ENCODE results near the gene CLCN2. TPM values are rescaled to one million over a fixed set of nuclear protein-coding genes. Genes with fewer than 3 reads are reported as not detected.

Gene CLCN2
- total and polyA plus RNA-seq, 2 experiments from 2014 or later = 1.2 to 1.3 TPM

DNA sequence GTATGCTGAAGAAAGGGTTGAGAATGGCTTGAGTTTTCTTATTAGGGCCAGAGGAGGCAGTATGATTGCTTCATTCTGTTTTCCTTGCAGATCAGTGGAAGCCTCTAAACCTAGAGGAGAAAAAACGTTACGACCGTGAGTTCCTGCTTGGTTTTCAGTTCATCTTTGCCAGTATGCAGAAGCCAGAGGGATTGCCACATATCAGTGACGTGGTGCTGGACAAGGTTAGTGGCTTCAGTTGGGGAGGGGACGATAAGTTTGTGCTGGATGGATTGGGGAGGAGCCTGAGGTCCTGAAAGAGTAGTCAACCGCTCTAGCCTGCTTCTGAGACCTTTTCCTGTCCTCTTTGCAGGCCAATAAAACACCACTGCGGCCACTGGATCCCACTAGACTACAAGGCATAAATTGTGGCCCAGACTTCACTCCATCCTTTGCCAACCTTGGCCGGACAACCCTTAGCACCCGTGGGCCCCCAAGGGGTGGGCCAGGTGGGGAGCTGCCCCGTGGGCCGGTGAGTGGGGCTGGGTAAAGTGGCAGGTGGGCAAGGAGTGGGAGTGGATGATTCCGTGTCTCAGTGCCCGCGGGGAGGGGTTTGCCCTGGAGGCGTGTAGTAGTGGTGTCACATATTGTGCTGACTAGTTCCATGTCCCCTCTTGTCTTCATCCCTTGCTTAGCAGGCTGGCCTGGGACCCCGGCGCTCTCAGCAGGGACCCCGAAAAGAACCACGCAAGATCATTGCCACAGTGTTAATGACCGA lies 38.5 kb downstream of the CLCN2 start:
- Histone ChIP-seq H3K9me2 (ENCODE audit: insufficient read depth) (no peaks in the 10 kb centered on the region), H3K27me3 (replicated peaks; ENCODE audit: insufficient read depth) (no peaks in the 10 kb centered on the region), H3K9ac (peak overlapping the region; percentile 33; the same call in 1 of the 2 replicates), H3K4me3 (no peak overlapping the region), H3K36me3 (ENCODE audit: low read depth) (peaks cover 85% of the 10 kb centered on the region), H3K4me2 (ENCODE audit: unreplicated experiment) (no peak overlapping the region), H4K20me1 (ENCODE audit: insufficient read depth) (0 out of 2 replicates have a peak, but pooled peaks cover 5% of the 10 kb centered on the region), H3K79me2 (ENCODE audit: insufficient read depth) (peaks cover 93% of the 10 kb centered on the region), H3F3A (ENCODE audit: insufficient read depth) (peaks cover 60% of the 10 kb centered on the region), H2AFZ (no peak overlapping the region), H3K4me1 (ENCODE audit: insufficient read depth) (peaks cover 39% of the 10 kb centered on the region), H3K9me3 (ENCODE audit: low read depth) (no peaks in the 10 kb centered on the region), H3K27ac (peak overlapping the region; percentile 62)
- DNase-seq = peak; percentile 79
- no peak for TF ChIP-seq EZH2 (IDR thresholded peaks at IDR 0.05; ENCODE audit: insufficient read depth, poor library complexity, severe bottlenecking)
- TF ChIP-seq EZH2phosphoT487 (IDR thresholded peaks at IDR 0.05; ENCODE audit: insufficient read depth, low read depth) = no peak
- in situ Hi-C loops (cut with MboI) = no loop called here
- 66 to 70% methylated on average over 20 of the region's 20 CpGs for WGBS, 2 experiments (ENCODE audit: low coverage in 1 of 2, low lambda C conversion rate in 2 of 2, missing lambda C conversion rate in 2 of 2)

DNA sequence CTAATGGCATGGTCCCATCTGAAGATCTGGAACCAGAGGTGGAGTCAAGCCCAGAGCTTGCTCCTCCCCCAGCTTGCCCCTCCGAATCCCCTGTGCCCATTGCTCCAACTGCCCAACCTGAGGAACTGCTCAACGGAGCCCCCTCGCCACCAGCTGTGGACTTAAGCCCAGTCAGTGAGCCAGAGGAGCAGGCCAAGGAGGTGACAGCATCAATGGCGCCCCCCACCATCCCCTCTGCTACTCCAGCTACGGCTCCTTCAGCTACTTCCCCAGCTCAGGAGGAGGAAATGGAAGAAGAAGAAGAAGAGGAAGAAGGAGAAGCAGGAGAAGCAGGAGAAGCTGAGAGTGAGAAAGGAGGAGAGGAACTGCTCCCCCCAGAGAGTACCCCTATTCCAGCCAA lies 39.7 kb downstream of the CLCN2 start:
- WGBS, 2 experiments (ENCODE audit: low coverage in 1 of 2, low lambda C conversion rate in 2 of 2, missing lambda C conversion rate in 2 of 2) = 47 to 54% methylated on average over 5 of the region's 5 CpGs
- H3K4me3 ChIP-seq = no peak overlapping the region
- H3K4me2 ChIP-seq (ENCODE audit: unreplicated experiment) = no peak overlapping the region
- no peaks in the 10 kb centered on the region for H3K9me3 ChIP-seq (ENCODE audit: low read depth)
- H4K20me1 ChIP-seq (ENCODE audit: insufficient read depth) = peaks cover 15% of the 10 kb centered on the region; the same call in 1 of the 2 replicates
- H3K9ac ChIP-seq = peak overlapping the region; percentile 28; the same call in 1 of the 2 replicates
- no peak for DNase-seq
- TF ChIP-seq EZH2phosphoT487 (IDR thresholded peaks at IDR 0.05; ENCODE audit: insufficient read depth, low read depth) (no peak), EZH2 (IDR thresholded peaks at IDR 0.05; ENCODE audit: insufficient read depth, poor library complexity, severe bottlenecking) (no peak)
- peaks cover 72% of the 10 kb centered on the region for H3K36me3 ChIP-seq (ENCODE audit: low read depth)
- H3K27me3 ChIP-seq (replicated peaks; ENCODE audit: insufficient read depth) = no peaks in the 10 kb centered on the region
- H3K4me1 ChIP-seq (ENCODE audit: insufficient read depth) = peaks cover 49% of the 10 kb centered on the region
- in situ Hi-C loops (cut with MboI) = no loop called here
- H3K79me2 ChIP-seq (ENCODE audit: insufficient read depth) = peaks cover 93% of the 10 kb centered on the region
- peaks cover 60% of the 10 kb centered on the region for H3F3A ChIP-seq (ENCODE audit: insufficient read depth)
- H3K9me2 ChIP-seq (ENCODE audit: insufficient read depth) = no peaks in the 10 kb centered on the region
- peak overlapping the region; percentile 62 for H3K27ac ChIP-seq
- H2AFZ ChIP-seq = no peak overlapping the region

DNA sequence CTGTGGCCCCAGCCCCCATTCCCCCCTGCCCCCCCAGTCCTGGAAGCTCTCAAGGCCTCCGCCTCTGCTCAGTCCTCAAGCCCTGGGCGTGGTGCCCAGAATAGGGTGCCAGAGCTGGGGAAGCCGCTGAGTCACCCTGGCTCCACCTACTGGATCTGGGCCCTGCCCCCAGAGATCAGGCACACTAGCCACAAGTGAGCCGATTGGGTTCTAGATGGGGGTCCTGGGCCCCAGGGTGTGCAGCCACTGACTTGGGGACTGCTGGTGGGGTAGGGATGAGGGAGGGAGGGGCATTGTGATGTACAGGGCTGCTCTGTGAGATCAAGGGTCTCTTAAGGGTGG lies 41.3 kb downstream of the CLCN2 start:
- no peak for TF ChIP-seq EZH2 (IDR thresholded peaks at IDR 0.05; ENCODE audit: insufficient read depth, poor library complexity, severe bottlenecking)
- TF ChIP-seq EZH2phosphoT487 (IDR thresholded peaks at IDR 0.05; ENCODE audit: insufficient read depth, low read depth) = no peak
- in situ Hi-C loops (cut with MboI) = no loop called here
- Histone ChIP-seq H3K36me3 (ENCODE audit: low read depth) (peaks cover 56% of the 10 kb centered on the region), H3K4me1 (ENCODE audit: insufficient read depth) (peaks cover 52% of the 10 kb centered on the region), H3K9me2 (ENCODE audit: insufficient read depth) (no peaks in the 10 kb centered on the region), H3F3A (ENCODE audit: insufficient read depth) (peaks cover 53% of the 10 kb centered on the region), H3K4me2 (ENCODE audit: unreplicated experiment) (peak overlapping the region; percentile 73), H3K27ac (peak overlapping the region; percentile 44), H3K4me3 (peak overlapping the region; percentile 63), H3K27me3 (replicated peaks; ENCODE audit: insufficient read depth) (no peaks in the 10 kb centered on the region), H3K9me3 (ENCODE audit: low read depth) (no peaks in the 10 kb centered on the region), H3K79me2 (ENCODE audit: insufficient read depth) (peaks cover 93% of the 10 kb centered on the region), H4K20me1 (ENCODE audit: insufficient read depth) (peaks cover 16% of the 10 kb centered on the region; the same call in 1 of the 2 replicates), H2AFZ (no peak overlapping the region), H3K9ac (peak overlapping the region; percentile 58)
- DNase-seq = peak; percentile 99
- 0 to 2% methylated on average over 4 of the region's 4 CpGs for WGBS, 2 experiments (ENCODE audit: low coverage in 1 of 2, low lambda C conversion rate in 2 of 2, missing lambda C conversion rate in 2 of 2)

DNA sequence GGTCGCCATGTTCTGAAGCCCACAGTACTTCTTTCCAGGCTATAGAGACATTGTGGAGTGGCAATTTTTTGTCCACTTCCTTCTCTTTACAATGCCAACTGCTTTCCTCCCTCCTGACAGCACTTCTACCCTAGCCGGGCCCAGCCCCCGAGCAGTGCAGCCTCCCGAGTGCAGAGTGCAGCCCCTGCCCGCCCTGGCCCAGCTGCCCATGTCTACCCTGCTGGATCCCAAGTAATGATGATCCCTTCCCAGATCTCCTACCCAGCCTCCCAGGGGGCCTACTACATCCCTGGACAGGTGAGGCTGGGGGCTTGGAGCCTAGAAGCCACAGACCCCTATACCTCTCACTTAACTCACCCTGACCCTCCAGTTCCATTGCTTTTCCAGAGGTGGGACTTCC lies 44.2 kb downstream of the CLCN2 start:
- peak overlapping the region; percentile 96 for H3K4me2 ChIP-seq (ENCODE audit: unreplicated experiment)
- peaks cover 38% of the 10 kb centered on the region for H3F3A ChIP-seq (ENCODE audit: insufficient read depth)
- no peaks in the 10 kb centered on the region for H3K27me3 ChIP-seq (replicated peaks; ENCODE audit: insufficient read depth)
- in situ Hi-C loops (cut with MboI) = no loop called here
- peak overlapping the region; percentile 91 for H3K4me3 ChIP-seq
- H3K9me2 ChIP-seq (ENCODE audit: insufficient read depth) = no peaks in the 10 kb centered on the region
- peaks cover 67% of the 10 kb centered on the region for H3K79me2 ChIP-seq (ENCODE audit: insufficient read depth)
- H4K20me1 ChIP-seq (ENCODE audit: insufficient read depth) = peaks cover 16% of the 10 kb centered on the region; the same call in 1 of the 2 replicates
- no peak for DNase-seq
- H3K36me3 ChIP-seq (ENCODE audit: low read depth) = peaks cover 29% of the 10 kb centered on the region
- no peaks in the 10 kb centered on the region for H3K9me3 ChIP-seq (ENCODE audit: low read depth)
- no peak overlapping the region for H2AFZ ChIP-seq
- H3K4me1 ChIP-seq (ENCODE audit: insufficient read depth) = peaks cover 49% of the 10 kb centered on the region
- H3K9ac ChIP-seq = peak overlapping the region; percentile 96
- TF ChIP-seq EZH2 (IDR thresholded peaks at IDR 0.05; ENCODE audit: insufficient read depth, poor library complexity, severe bottlenecking) (no peak), EZH2phosphoT487 (IDR thresholded peaks at IDR 0.05; ENCODE audit: insufficient read depth, low read depth) (no peak)
- whole genome bisulfite sequencing, 2 experiments (ENCODE audit: low coverage in 1 of 2, low lambda C conversion rate in 2 of 2, missing lambda C conversion rate in 2 of 2) = 48 to 56% methylated on average over 5 of the region's 5 CpGs
- H3K27ac ChIP-seq = peak overlapping the region; percentile 91; the same call in 1 of the 2 replicates

Measured in GM23248 (cell line).